Activated CD4-positive, alpha-beta memory T cell treated with anti-CD3 and anti-CD28 coated beads for 36 hours (primary cell): Measurements from ENCODE around the gene SLC25A25. TPM values are rescaled to one million over a fixed set of nuclear protein-coding genes. Genes with fewer than 3 reads are reported as not detected.

Experiments used
- CTCF ChIA-PET: fragments of 350-600 bp; sonication (Branson Sonifier 250); formaldehyde crosslinking; loops from one replicate; lab custom pipeline; 2021; ENCODE audit warnings: antibody characterized with exemption, inconsistent platforms; lab: Charles Lee
- POLR2A ChIA-PET: fragments of 350-600 bp; sonication (Branson Sonifier 250); formaldehyde crosslinking; loops from one replicate; lab custom pipeline; 2021; ENCODE audit warnings: antibody characterized with exemption; lab: Charles Lee
- DNase-seq: peaks from one replicate; pipeline ENCODE4 v3.0.0-alpha.2; 2020
- H3K27ac Mint-ChIP-seq: one replicate; pipeline ENCODE4 v1.8.0; 2021; ENCODE audit warnings: mixed read lengths
- H3K27me3 Mint-ChIP-seq: one replicate; pipeline ENCODE4 v1.8.0; 2021; ENCODE audit warnings: mixed read lengths
- H3K36me3 Mint-ChIP-seq: one replicate; pipeline ENCODE4 v1.8.0; 2021; ENCODE audit warnings: mixed read lengths
- H3K4me1 Mint-ChIP-seq: one replicate; pipeline ENCODE4 v1.8.0; 2021; ENCODE audit warnings: low read depth, mixed read lengths
- H3K4me3 Mint-ChIP-seq: one replicate; pipeline ENCODE4 v1.8.0; 2021; ENCODE audit warnings: mild to moderate bottlenecking, mixed read lengths
- H3K9me3 Mint-ChIP-seq: one replicate; pipeline ENCODE4 v1.8.0; 2021; ENCODE audit warnings: mixed read lengths
- intact Hi-C: fragments of 100-400 bp; cut with micrococcal nuclease; formaldehyde crosslinking; loops from one replicate; pipeline ENCODE4 v1.15.1; 2023
- total RNA-seq, 2 experiments: library from RNA; stranded (reverse); gene quantifications; one replicate each; pipeline ENCODE4 v1.2.3, GENCODE V29; 2021

The SLC25A25 gene
- total RNA-seq, 2 experiments from 2014 or later = 17.1 to 17.3 TPM

DNA sequence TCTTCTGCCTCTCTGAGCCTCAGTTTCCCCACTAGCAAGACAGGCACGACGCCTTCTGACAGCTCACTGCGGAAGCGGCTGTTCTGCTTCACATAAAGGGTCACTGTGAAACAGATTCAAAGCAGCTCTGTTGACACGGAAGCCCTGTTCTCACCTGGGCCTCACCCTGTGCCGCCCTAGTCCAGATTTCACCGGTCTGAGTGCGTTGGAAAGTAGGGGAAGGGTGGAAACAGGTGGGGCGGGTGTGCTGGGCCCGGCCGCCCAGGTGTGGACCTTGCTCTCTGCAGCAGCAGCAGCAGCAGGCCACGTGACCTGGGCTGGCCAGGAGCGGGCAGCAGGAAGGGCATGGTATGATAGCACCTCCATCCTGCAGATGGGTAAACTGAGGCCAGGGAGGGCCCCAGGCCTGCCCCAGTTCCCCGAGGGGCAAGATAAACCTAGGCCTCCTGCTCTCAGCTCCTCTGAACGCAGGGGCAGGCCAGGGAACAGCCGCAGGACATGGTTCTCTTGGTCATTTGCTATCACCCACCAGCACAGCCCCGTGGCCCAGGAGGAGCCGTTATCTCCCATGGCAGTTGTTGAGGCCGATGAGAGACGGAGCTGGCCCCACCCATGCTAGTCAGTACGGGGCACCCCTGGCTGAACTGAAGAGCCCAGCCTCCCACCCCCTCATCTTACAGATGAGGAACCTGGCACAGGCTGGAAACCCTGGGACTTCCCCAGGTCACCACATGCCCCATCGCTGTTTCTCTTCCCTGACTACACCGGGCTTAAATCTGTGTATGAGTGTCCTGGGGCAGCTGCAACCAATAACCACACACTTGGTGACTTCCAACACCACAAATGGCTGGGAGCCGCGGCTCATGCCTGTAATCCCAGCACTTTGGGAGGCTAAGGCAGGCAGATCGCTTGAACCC is 47.4 kb downstream of the SLC25A25 start:
- H3K4me3 Mint-ChIP-seq = no peak overlapping the region
- DNase-seq = peak; percentile 53
- H3K27me3 Mint-ChIP-seq = no peaks in the 10 kb centered on the region
- H3K9me3 Mint-ChIP-seq = no peaks in the 10 kb centered on the region
- intact Hi-C loops = loop anchor here (2.0 to 5.0 kb wide), 4 partner anchors 47 to 178 kb away; partner anchors contain the start of genes DPM2 and SLC25A25
- H3K4me1 Mint-ChIP-seq = peaks cover 8% of the 10 kb centered on the region
- POLR2A ChIA-PET = no interaction called here
- peaks cover 5% of the 10 kb centered on the region for H3K36me3 Mint-ChIP-seq
- CTCF ChIA-PET = interaction anchor here (0.6 to 2.6 kb wide), 10 partner anchors 9 to 173 kb away, joined by 3 to 18 read pairs (median 6); partner anchors contain the start of gene PTGES2
- H3K27ac Mint-ChIP-seq = no peak overlapping the region

DNA sequence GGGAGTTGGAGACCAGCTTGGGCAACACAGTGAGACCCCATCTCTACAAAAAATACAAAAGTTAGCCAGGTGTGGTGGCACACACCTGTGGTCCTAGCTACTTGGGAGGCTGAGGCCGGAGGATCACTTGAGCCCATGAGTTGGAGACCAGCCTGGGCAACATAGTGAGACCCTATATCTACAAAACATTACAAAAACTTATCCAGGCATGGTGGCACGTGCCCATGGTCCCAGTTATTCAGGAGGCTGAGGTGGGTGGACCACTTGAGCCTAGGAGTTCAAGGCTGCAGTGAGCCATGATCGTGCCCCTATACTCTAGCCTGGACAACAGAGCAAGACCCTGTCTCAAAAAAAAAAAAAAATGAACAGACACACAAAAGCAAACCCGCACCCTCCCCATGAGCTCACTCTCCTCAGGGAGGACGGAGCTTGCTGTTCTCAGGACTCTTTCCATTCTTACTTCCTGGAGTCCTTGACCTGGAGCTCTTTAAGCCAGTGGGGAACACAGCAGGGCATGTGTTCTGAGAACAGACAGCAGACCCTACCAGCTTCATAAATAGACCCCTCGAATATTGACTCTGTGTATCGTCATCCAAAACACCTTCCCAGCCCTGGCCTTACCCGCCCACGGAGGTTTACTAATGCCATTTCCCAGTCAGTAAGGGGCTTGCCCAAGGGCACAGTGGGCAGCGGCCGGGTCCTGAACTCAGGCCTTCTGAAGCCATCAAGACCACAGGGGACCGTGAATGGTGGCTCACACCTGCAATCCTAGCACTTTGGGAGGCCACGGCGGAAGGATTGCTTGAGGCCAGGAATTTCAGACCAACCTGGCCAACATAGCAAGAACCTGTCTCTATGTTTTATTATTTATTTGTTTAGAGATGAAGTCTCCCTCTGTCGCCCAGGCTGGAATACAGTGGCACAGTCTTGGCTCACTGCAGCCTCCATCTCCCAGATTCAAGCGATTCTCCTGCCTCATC is 48.4 kb downstream of the SLC25A25 start:
- Mint-ChIP-seq H3K4me1 (peaks cover 8% of the 10 kb centered on the region), H3K4me3 (no peak overlapping the region), H3K9me3 (no peaks in the 10 kb centered on the region), H3K27ac (no peak overlapping the region), H3K36me3 (peaks cover 5% of the 10 kb centered on the region), H3K27me3 (no peaks in the 10 kb centered on the region)
- DNase-seq = no peak
- ChIA-PET POLR2A (no interaction called here), CTCF (interaction anchor here (0.6 to 2.6 kb wide), 14 partner anchors 7 to 174 kb away, joined by 3 to 31 read pairs (median 7); no protein-coding TSS in a partner anchor)
- intact Hi-C loops = loop anchor here (1.0 to 5.0 kb wide), 5 partner anchors 12 to 179 kb away; partner anchors contain the start of genes DPM2 and SLC25A25

DNA sequence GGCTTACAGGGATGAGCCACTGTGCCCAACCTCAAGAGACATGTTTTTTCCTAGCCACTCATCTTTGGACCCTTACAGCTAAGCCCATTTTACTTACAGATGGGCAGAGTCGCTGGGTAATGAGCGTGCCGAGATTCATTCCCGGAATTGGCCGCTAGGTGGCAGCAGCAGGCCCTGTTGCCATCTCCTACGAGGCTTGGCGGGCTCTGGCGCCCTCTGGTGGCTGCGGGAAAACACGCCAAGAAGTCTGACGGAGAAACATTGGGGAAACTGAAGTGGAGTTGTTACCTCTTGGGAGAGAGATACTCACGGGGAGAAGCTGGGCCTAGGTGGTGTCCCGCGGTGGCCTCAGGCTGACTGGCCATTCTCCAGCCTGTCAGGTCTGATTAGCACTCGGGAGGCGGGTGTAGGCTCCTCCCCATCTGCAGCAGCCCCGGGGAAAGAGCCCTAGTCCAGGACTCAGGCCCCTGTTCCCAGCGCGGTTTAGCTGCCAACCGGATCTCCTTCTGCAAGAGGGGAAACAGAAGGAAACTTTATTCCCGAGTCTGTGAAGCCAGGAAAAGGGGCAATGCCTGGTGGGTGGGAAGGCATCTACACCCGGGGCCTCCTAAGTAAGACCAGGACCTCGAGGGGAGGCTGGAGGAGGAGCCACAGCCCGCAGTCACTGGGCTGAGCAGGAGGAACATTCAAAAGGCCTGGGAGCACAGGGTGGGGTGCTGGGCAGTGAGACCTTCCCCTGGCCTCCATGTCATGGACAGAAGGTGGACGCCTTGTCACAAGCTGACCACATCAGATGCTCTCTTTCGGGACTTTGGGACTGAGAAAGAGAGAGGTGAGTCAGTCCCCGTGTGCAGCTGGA is 49.8 kb downstream of the SLC25A25 start:
- peaks cover 6% of the 10 kb centered on the region for H3K36me3 Mint-ChIP-seq
- no peaks in the 10 kb centered on the region for H3K9me3 Mint-ChIP-seq
- H3K4me3 Mint-ChIP-seq = no peak overlapping the region
- POLR2A ChIA-PET = interaction anchor here (0.5 to 1.0 kb wide), 2 partner anchors 10 to 575 kb away, joined by 3 to 4 read pairs; no protein-coding TSS in a partner anchor
- intact Hi-C loops = loop anchor here (1.0 to 5.0 kb wide), 5 partner anchors 10 to 181 kb away; partner anchors contain the start of genes DPM2 and SLC25A25
- H3K27me3 Mint-ChIP-seq = no peaks in the 10 kb centered on the region
- CTCF ChIA-PET = interaction anchor here (0.5 to 2.6 kb wide), 36 partner anchors 9 to 196 kb away, joined by 3 to 48 read pairs (median 6); partner anchors contain the start of genes EEIG1, PIP5KL1 and PTGES2
- peaks cover 8% of the 10 kb centered on the region for H3K4me1 Mint-ChIP-seq
- peak overlapping the region; percentile 29 for H3K27ac Mint-ChIP-seq
- DNase-seq = peak; percentile 97

DNA sequence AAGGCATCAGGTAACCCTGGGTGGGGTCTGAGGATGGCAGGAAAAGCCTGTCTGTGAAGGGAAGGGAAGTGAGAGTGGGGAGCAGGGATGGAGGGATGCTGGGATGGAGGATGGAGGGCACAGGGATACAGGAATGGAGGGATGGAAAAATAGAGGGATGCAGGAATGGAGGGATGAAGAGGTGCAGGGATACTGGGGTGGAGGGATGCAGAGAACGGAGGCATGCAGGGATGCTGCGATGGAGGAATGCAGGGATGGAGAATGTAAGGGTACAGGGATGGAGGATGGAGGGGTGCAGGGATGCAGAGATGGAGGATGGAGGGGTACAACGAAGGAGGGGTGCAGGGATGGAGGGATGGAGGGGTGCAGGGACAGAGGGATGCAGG is 50.4 kb downstream of the SLC25A25 start:
- H3K4me3 Mint-ChIP-seq = no peak overlapping the region
- H3K27ac Mint-ChIP-seq = no peak overlapping the region
- intact Hi-C loops = loop anchor here (5.0 kb wide), 3 partner anchors 81 to 181 kb away; partner anchors contain the start of gene DPM2
- peaks cover 8% of the 10 kb centered on the region for H3K4me1 Mint-ChIP-seq
- peaks cover 7% of the 10 kb centered on the region for H3K36me3 Mint-ChIP-seq
- DNase-seq = no peak
- ChIA-PET CTCF (interaction anchor here (0.7 to 2.6 kb wide), 18 partner anchors 9 to 196 kb away, joined by 3 to 48 read pairs (median 10); partner anchors contain the start of genes PIP5KL1 and PTGES2), POLR2A (no interaction called here)
- H3K9me3 Mint-ChIP-seq = no peaks in the 10 kb centered on the region
- H3K27me3 Mint-ChIP-seq = no peaks in the 10 kb centered on the region

DNA sequence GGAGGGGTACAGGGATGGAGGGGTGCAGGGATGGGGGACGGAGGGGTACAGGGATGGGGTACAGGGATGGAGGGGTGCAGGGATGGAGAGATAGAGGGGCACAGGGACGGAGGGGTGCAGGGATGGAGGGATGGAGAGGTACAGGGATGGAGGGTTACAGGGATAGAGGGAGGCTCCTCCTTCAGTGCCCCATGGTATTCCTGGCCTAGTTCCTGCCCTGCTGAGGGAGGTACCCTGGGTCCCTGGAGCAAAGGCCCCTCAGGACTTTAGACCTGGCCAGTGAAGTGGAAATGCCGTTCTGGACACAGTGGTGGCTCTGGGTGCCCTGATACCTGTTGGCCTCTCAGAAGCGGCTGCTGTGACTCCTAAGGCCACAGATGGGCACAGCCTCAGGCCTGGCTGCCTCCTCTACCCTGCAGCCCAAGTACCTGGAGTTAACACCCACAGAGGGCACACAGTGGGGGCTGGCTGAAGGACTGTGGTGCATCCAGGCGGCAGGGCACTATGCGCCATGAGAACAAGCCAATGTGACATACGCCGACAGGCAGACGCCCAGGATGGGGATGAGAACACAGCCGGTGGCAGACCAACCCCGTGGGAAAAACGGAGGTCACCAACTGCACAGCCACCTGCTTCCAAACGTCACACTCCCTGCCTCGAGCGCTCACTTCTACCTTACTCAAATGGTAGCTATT is 51.1 kb downstream of the SLC25A25 start:
- intact Hi-C loops = loop anchor here (5.0 kb wide), 3 partner anchors 82 to 182 kb away; partner anchors contain the start of gene DPM2
- CTCF ChIA-PET = interaction anchor here (0.5 to 2.0 kb wide), 4 partner anchors 10 to 1806 kb away, joined by 3 to 9 read pairs (median 4); no protein-coding TSS in a partner anchor
- H3K4me1 Mint-ChIP-seq = peaks cover 8% of the 10 kb centered on the region

DNA sequence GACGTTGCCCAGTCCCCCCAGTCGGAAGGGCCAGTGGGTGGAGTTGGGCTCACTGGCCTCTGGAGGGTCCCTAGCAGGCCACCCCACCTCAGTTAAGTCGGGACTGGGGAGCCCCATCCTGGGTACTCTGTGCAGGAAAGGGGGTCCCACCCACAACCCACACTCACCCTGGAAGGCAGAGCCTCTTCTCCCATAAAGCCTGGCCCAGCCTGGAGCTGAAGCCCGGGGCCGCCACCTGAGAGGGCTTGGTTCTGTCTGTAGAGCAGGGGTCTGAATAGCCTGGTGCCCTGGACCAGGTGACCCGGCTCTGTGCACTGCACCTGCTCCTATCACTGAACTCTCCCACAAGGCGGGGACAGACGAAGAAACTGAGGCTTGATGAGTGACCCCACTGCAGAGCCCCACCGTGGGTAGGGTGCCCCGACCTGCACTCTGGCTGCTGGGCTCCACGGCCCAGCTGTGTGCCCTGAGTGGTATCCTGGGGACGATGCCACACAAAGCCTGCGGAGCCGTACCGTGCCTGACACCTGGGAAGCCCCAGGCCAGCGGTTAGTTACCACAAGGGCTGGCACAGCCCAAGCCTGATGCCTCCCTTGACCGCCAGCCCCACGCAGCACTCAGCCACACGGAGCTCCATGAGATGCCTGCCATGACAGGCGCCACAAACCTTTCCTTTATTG is 52.2 kb downstream of the SLC25A25 start:
- Mint-ChIP-seq H3K27me3 (no peaks in the 10 kb centered on the region), H3K9me3 (no peaks in the 10 kb centered on the region), H3K36me3 (peaks cover 11% of the 10 kb centered on the region), H3K4me1 (peaks cover 14% of the 10 kb centered on the region), H3K27ac (no peak overlapping the region), H3K4me3 (no peak overlapping the region)
- no peak for DNase-seq
- intact Hi-C loops = no loop called here
- ChIA-PET POLR2A (interaction anchor here (0.8 kb wide), 1 partner anchor 232 kb away, joined by 3 read pairs; no protein-coding TSS in a partner anchor), CTCF (interaction anchor here (0.5 to 2.0 kb wide), 5 partner anchors 8 to 1805 kb away, joined by 3 to 9 read pairs (median 3); no protein-coding TSS in a partner anchor)

More for the DNA sequence above, 51.1 kb downstream of the SLC25A25 start:
- Mint-ChIP-seq H3K9me3 (no peaks in the 10 kb centered on the region), H3K4me3 (no peak overlapping the region), H3K27ac (no peak overlapping the region), H3K36me3 (peaks cover 8% of the 10 kb centered on the region), H3K27me3 (no peaks in the 10 kb centered on the region)
- POLR2A ChIA-PET = no interaction called here
- DNase-seq = no peak

DNA sequence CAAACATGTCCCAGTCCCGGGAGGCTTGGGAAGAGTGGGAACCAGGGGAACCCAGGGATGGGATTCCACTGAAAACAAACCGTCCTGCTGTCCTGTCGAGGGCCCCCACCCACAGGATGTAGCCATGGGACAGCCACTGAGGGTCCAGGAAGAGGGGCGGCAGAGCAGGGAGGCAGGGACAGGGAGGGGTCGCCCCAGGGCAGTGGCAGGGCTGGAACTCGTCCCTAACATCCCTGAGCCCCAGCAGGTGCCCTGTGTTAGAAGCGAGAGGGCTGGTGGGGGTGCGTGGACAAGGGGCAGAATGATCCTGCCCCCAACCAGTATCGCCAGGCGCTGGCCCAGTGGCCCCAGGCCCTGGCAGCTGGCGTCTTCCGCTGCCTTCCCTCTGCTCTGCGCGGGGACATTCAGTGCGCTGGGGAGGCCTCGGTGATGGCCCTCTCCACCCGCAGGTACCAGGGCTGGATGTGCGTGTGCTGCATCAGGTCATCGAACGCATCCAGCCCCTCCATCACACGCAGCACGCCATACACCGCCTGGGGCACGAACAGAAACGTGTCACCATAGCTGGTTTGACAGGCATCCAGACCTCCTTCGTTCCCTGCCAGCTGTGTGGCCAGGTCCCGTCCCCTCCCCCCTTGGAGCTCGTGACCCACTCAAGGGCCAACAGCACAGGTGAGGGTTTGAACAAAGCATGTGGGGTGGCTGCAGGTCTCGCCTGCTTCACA is 52.9 kb downstream of the SLC25A25 start:
- ChIA-PET CTCF (interaction anchor here (2.0 kb wide), 1 partner anchor 8 kb away, joined by 9 read pairs; no protein-coding TSS in a partner anchor), POLR2A (interaction anchor here (0.8 kb wide), 1 partner anchor 233 kb away, joined by 3 read pairs; no protein-coding TSS in a partner anchor)
- Mint-ChIP-seq H3K4me1 (peaks cover 19% of the 10 kb centered on the region), H3K9me3 (no peaks in the 10 kb centered on the region), H3K4me3 (no peak overlapping the region), H3K27me3 (no peaks in the 10 kb centered on the region), H3K36me3 (peaks cover 11% of the 10 kb centered on the region), H3K27ac (no peak overlapping the region)
- DNase-seq = no peak
- intact Hi-C loops = no loop called here

DNA sequence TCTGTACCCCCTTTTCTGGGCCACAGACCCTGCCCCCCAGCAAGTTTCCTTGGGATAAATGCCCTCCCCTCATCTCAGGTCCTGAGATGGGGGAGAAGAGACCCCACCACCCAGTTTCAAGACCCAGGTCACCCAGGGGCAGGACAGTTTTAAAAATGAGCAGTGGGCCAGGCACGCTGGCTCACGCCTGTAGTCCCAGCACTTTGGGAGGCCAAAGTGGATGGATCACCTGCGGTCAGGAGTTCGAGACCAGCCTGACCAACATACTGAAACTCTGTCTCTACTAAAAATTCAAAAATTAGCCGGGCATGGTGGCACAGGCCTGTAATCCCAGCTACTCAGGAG is 53.4 kb downstream of the SLC25A25 start:
- Mint-ChIP-seq H3K27ac (no peak overlapping the region), H3K27me3 (no peaks in the 10 kb centered on the region), H3K4me3 (no peak overlapping the region), H3K36me3 (peaks cover 11% of the 10 kb centered on the region), H3K4me1 (peaks cover 24% of the 10 kb centered on the region), H3K9me3 (no peaks in the 10 kb centered on the region)
- intact Hi-C loops = no loop called here
- POLR2A ChIA-PET = no interaction called here
- CTCF ChIA-PET = no interaction called here
- DNase-seq = no peak

DNA sequence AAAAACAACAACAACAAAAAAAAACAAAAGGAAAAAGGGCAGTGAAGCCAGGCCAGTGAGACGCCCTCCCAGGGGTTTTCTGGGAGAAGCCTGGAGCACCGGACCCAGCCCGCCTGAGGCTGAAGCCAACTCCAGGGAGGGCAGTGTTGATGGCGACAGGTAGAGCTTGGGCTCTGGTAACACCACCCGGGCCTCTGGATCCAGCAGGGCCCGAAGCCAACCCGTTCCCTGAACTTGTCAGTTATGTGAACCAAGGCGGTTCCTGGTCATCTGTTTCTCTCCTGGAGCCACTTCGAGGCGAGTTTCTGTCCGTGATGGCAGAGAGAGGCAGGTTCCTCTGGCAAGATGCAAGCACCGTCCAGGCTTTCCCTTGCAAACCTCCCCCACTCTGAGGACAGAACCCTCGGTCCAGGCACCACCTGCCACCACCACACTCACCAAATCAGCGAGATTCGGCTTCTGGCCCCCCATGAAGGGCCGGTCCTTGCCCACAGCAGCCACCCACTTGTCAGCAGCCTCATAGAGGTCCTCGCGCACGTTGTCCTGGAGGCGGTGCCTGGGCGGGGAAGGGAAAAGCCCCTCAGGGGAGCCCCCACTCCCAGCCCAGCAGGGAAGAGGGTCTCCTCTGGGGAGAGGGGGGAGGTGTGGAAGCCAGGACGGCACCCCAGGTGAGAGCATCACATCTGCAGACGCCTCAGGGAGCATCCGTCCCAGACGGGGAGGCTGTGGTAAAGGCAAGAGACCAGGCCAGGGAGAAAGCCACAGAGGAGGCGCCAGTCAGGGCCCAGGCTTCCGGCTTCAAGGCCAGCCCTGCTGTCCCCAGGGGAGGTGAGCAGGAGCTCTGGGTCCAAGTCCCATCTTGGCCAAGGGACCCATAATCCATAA is 54.1 kb downstream of the SLC25A25 start:
- Mint-ChIP-seq H3K27ac (no peak overlapping the region), H3K4me1 (peaks cover 25% of the 10 kb centered on the region), H3K4me3 (no peak overlapping the region), H3K9me3 (no peaks in the 10 kb centered on the region), H3K36me3 (peaks cover 11% of the 10 kb centered on the region), H3K27me3 (no peaks in the 10 kb centered on the region)
- CTCF ChIA-PET = no interaction called here
- no peak for DNase-seq
- intact Hi-C loops = no loop called here
- POLR2A ChIA-PET = no interaction called here
